8988T (cell line): ENCODE results near the gene MYH8.

Experiments used
- DNase-seq: peaks from one replicate; pipeline ENCODE4 v3.0.0; 2011

MYH8 gene

DNA sequence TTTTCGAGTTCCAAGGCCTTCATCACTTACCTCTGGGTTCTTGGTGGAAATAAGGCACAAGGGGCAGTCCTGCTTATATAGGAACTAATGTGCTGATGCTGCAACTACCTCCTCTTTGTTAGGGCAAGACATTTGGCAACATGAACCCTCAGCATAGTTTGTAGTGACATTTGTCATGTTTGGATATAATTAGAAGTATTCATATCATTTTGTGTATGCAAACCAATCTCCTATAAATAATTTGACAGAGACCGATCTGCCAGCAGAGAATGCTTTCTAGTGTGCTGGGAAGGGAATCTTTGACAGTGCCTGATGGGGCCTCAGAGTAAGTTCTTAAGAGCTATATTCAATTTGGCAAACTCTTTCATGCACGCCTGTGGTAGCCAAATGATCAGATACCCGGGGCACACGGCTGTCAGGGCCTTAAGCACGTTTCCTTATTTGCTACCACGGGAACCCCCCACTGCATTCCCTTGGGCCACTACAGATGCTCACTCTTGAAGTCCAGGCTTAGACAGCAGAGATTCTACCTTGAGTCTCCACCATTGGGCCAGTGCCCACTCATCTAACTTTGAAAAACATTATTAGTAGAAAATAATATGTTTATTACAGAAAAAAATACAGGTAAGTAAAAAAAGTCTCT lies at the start of gene MYH8:
Gene MYH8 (minus strand): TSS at position 51 of the 643 bp plus-strand sequence. CDS start 1,723 bp downstream, outside the sequence.
- DNase-seq: no peak

DNA sequence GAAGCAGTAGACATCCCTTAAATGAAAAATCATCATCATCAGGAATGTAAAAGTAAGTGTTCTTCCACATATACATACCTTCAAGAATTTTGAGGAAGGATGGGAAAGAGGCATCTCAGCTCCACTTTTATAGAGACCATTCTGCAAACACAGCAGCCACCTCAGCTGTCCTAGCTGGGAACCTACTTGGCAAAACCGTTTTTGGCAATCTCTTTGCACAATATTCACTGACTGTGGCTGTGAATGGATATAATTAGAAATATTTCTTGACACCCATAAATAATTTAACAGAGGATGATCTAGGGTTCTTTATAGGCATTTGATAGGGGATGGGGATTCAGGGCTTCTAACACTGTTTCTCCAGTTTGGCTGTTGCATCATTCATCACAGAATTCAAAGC lies 47.7 kb upstream of the MYH8 start, which contains the start of gene MYH4:
Gene MYH4 (minus strand): TSS at position 101 of the 400 bp plus-strand sequence. CDS start 2,814 bp downstream, outside the sequence.
- DNase-seq: no peak

DNA sequence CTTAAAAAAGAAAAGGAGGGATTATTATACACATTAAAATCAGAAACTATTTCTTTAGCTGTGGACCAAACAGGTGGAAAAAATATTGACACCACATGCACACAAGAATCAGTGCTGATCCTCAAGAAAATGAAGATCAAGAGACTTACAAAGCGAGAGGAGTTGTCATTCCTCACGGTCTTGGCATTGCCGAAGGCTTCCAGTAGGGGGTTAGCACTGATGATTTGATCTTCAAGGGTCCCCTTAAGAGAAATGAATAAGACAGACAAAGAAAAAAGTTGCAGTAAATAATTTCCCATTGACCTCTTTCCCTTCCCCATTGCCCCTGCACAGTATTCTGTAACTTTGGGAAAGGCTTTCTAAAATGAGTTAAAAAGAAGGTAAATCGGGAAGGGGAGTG lies 41.7 kb upstream of the MYH8 start:
- no peak for DNase-seq

DNA sequence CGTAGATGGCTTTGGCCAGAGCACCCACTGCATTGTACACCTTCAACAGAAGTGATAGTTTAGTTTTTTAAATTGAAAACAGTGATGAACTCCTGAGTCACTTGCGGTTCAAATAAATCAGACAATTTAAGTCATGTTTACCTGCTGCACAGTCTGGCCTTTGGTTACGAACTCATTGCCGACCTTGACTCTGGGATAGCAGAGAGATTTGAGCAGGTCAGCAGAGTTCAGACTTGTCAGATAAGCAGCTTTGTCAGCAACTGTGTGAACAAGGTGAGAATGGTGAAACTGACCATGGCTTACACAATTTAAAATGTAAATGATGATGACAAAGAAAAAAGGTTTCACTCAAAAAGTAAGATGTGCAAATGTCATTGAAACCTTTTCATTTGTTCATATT lies 38.3 kb upstream of the MYH8 start:
- no peak for DNase-seq

DNA sequence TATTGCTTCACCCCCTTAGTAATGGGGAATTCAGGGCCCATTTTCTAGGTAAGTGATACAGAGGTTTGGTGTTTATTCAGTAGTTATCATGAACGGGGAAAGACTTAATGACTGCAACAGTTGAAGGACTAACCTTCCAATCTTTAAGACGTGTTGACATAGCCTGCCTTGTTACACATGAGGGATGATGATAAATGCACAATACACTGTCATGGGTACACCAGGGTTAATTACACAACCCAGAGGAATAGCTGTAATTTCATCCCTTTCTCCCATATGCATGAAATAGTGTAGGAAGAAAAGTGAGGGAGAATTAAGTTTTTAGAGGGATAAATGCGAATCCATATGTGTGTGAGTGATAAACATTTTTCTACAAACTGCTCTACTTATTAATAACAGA lies 37.0 kb upstream of the MYH8 start:
- no peak for DNase-seq

DNA sequence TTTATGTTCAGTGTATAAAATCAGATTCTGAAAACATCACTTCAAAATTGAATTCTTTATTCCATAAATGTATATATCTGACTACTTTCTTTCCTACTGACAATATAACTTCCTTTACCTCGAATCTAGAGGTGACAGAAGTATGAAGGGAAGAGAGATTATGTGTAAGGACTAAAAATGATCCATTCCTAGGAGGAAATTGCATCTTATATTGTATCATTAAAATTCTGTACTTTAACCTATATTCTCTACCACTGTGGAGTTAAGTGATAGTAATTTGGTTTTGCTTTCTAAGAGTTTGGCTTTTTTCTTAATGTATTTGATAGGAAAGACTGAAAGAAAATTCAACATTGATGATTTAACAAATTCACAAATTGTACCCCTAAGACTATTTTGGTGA lies 36.2 kb upstream of the MYH8 start:
- DNase-seq: no peak

DNA sequence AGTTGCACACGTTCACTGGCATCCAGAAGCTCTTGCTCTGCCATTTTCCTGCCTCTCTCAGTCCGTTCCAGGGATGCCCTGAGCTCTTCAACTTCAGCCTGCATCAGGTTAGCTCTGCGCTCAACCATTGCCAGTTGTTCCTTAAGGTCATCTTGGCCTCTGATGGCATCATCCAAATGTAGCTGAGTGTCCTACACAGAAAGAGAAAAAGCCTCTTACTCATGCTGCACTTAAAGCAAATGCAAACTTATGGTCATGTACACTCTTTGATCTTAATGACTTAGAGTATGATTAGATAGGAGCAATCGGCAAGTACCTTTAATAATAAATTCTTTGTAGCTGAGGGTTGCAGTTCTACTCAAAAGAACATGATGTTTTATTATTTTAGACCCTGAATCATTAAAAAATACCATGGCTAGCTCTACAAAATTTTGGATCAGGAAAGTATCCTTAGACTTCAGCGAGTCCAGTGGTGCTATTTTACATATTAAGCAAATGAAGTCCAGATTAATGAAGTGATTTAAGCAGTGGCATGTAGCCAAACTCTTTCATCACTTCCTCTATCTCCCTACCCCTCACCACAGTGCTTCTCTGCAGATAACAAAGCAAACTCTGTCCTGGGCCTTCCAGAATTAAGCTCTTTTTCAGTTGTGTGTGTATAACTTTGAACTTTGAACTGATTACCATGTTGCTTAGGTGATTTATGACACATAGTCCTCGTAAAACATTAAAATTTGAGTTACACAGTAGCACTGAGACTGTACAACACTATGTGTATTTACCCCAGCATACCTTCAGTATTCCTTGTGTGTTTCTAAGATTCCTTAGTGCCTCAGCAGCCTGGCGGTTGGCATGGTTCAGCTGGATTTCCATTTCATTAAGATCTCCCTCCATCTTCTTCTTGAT lies 25.5 kb upstream of the MYH8 start:
- DNase-seq: no peak

DNA sequence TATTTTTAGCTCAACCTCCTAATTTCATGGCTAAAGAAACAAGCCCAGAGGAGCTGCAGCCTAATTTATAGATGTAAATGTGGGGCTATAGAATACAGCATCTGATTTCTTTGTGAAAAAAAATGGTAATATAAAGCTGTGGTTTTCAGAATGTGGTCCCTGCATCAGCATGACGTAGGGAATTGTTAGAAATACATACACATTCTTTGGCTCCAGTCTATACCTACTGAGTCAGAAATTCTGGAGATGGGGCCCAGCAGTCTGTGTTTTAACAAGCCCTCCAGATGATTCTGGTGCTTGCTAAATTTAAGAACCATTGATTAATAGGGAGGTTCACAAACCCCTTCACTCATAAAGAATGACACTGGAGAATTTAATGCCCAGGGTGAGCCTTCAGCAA lies 18.1 kb upstream of the MYH8 start:
- no peak for DNase-seq

DNA sequence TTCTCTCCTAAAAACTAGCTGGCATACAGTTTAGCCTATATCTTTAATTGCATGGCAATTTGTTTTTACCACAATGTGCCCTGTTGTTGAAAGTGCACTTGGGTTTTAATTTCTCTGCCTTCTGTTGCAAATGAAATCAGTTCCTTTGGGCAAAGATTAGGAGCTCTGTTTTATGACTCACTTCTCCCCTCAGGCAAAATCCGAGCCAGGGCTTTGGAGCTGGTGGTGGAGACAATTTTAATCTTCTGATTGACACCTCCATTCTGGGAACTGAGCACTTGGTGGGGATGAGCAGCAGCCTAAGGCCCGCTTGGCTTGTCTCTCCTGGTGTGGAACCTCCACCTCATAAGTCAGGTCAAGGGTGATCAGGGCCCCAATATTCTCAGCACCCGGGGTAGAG lies 13.3 kb upstream of the MYH8 start:
- DNase-seq: no peak

DNA sequence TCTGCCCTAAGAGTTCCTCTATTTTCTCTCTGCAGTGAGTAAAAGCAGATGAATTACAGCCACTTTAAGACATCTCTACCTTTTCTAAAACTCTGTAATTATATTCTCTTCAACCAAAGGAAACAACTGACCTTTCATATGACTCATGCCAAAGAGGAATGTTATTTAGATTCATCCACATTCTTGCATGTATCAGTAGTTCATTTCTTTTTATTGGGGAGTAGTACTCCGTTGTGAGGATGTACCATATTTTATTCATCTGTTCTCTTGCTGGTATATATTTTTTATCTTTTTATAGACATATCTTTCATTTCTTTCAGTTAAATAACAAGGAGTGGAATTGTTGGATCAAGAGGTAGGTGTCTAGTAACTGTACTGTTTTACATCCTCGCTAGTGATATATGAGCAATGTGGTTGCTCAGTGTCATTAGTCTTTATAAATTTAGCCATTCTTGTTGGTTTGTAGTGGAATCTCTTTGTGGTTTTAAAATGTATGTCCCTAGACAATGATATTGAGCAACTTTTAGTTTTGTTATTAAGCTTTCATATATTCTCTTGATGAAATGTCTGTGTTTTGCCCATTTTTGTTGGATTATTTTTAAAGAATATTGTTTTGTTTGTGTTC lies 7.8 kb upstream of the MYH8 start:
- DNase-seq: no peak

DNA sequence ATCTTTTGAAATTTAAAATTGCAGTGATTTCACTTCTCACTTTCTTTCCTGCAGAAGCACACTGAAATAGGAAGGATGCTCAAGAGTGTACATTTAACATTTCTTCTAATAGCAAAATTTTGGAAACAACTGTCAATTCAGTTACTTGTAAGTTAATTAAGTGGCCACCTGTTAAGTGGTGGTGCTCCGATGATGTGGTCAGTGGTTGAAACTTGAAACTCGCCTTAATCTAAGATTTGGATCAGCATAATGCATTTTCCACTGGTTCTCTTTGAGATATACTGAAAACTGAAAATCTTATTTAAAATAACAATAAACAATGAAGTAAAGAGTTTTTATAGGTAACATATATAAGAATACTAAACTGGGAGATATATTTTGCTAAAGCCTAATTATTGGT lies 7.0 kb upstream of the MYH8 start:
- no peak for DNase-seq

DNA sequence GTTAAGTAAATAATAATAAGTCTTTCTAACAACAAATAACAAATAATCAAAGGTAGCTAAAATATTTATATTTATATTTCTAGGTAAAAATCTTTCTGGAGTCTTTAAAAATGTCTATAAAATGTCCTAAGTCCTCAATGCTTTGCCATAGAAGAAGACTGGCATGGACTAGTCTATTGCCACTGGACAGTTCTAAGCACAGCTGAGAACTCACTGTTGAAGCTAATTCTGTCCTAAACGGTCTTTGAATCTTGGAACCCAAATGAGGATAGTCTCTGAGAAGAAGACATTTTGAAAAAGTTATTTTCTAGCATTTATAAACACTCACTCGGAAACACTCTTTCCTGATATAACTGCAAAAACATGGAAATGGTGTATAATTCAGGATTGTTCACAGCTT lies 539 bp downstream of the MYH8 start:
- no peak for DNase-seq

DNA sequence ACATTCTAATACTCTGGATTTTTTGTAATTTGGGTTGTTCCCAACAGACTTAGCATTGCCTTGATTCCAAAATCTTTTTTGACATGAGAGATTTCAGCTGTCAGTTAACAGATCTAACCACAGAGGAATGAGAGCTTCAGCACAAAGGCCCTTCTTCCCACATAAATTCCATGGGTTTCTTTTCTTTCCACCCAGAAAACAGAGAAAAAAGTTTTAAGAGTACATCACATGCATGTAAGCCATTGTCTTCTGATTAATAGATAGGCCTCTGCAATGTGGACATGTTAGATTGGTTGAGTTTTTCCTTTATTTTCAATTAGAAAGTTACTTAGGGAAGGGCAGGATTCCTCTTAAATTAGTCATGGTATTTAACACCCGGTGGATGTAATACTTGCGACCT lies 939 bp downstream of the MYH8 start:
- DNase-seq: no peak

DNA sequence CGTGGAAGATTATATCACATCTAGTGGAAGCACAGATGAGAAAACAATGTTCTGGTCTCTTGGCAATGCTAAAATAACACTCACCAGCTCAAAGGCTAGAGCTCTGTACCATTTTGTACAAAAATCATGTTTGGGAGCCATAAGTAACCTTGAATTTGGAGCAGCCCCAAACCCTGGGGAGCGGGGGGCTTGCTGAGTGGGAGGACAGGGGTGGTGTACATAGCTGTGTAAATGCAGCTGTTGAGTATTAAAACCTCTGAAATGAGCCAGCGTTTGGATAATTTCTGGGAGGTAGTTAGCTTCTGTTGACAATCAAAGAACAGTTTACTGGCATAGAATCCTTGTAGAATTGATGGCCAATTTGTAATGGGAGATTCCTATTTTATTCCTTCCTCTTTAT lies 4.3 kb downstream of the MYH8 start:
- DNase-seq: no peak

DNA sequence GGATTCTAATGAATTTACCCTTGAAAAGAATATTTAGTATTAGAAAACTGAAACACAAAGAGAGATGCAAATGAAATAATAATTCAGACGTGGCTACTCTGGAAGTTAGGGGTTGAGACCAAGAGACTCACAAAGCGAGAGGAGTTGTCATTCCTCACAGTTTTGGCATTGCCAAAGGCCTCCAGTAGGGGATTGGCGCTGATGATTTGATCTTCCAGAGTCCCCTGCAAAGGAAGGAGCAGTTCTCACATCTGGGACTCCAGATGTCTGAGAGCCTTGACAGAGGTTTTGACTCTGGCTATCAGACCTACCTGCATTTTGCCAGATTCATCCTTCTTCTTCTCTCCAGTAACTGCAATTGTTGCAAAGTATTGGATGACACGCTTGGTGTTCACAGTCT lies 6.6 kb downstream of the MYH8 start:
- DNase-seq: no peak

DNA sequence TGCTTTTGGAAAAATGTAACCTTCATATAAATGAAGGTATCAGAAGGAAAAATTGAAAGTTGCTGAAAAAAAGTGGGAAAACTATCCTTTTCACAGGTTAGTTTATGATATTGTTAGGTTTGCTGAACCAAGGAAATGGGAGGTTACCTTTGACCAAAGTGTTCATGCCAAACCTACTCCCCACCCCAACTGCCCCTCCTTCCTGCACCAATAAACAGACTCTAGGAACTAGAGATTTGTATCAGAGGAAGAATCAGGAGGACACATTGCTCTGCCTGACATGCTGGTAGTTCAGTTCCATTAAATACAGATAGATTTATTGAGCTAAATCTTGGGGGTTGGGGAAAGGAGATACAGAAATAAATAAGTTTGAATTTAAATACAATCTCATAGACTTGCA lies 18.2 kb downstream of the MYH8 start:
- no peak for DNase-seq

DNA sequence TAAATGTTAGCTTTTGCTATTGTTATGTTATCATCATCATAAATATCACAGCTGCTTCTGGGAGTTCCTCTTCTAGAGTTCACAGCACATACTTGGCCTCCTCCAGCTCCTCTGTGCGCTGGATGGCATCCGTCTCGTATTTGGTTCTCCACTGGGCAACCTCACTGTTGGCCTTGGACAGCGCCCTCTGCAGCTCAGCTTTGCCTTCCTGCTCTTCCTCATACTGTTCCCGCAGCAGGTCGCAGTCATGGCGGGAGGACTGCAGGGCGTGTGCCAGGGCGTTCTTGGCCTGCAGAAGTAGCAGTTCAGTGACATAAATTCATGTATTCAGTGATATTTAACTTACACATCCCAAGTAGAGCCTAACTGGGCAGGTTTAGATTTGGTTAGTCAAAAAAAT lies 23.4 kb downstream of the MYH8 start:
- DNase-seq: no peak

DNA sequence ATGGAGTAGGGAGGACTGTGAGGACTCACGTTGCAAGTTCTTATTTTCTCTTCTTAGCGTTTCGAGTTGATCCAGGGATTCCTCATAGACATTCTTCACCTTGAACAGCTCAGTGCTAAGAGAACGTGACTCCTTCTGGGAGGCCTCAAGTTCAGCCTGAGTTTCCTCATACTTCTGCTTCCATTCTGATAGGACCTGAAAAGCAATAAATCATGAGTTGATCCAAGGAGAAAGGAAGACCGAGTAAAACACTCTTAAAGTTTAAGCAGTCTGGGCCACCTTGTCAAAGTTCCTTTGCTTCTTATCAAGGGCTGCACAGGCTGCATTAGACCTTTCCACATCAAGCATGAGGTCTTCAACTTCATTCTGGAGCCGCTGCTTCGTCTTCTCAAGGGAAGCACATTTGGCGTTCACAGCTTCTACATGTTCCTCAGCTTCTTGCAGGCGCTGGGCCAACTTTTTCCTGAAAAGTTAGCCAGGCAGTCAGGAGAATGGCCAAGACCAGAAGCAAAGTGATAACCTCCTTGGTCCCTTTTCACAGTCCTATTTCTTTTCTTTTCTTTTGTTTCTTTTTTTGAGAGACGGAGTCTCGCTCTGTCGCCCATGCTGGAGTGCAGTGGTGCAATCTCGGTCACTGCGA lies 25.1 kb downstream of the MYH8 start:
- no peak for DNase-seq

DNA sequence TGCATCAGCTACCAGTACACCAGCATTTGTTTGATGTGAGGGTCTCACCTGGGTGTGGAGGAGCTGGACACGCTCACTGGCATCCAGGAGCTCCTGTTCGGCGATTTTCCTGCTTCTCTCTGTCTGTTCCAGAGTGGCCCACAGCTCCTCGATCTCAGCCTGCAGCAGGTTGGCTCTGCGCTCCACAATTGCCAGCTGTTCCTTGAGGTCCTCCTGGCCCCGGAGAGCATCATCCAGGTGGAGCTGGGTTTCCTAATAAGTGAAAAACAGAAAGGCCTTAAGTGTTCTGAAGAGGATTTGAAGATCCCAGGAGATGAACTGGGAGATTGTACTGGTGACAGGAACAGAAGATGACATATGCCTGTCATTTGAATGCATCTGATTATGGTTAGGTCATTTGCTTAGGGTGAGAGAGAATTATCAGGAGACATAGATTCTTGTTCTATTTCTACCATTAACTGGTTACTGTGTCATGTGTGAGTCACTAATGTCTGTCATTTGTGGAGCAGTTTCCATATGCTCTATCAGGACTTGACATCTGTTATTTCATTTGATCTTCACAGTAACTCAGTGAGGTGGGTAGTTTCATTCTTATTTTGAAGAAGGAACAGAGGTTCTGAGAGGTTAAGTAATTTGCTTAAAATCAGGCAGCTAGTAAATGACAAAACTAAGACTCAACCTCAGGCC lies 27.4 kb downstream of the MYH8 start:
- no peak for DNase-seq

DNA sequence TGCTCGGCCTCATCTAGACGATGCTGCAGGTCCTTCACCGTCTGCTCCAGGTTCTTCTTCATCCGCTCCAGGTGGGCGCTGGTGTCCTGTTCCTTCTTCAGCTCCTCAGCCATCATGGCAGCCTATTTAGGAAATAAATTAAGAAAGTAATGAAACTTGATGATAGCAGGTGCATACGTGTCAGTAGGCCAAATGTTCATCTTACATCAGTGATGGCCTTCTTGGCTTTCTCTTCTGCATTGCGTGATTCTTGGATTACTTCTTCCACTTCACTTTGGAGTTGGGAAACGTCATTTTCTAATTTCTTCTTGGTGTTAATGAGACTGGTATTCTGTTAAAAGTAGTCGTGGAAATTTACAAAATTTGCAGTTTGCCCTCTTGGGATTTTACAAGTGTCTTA lies 28.9 kb downstream of the MYH8 start:
- DNase-seq: no peak

DNA sequence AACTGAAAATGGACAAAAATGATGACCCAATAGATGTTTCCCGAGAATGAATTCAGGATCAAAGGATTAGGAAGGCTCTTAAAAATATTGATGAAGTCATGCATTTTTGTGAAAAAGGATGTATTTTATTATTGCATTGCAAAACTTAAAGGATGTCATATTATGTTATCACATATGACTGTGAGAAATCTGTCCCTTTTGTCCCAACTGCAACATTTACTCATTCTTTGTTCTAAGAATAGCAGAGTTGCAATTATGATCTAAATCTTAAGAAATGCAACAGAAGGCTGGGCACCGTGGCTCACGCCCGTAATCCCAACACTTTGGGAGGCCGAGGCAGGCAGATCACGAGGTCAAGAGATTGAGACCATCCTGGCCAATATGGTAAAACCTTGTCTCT lies 35.9 kb downstream of the MYH8 start:
- DNase-seq: no peak

DNA sequence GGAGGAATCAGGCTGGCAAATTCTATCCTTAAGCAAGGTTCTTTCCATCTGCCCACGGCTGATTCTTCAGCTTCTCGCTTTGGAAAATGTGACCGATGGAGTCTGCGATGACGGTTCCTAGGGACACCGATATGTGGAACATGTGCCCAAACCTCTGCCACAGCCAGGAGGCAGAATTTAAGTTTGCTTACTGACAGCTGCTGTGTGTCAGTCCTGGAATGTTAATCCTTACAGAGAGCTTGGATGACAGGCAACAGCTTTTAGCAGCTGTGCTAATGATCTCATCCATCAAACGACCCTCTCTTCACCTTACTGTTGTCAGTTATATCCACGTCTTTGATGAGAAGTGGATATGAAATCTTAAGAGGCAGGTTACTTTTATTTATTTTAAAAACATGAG lies 37.6 kb downstream of the MYH8 start:
- DNase-seq: no peak
